Mononuclear cell (primary cell): ENCODE measurements around the gene TSPAN14. TPM values are rescaled to one million over a fixed set of nuclear protein-coding genes. Genes with fewer than 3 reads are reported as not detected.

ENCODE experiments used
- total RNA-seq: library from RNA; depleted of rRNA; stranded (reverse); fragments of >200 nt; gene quantifications from one replicate; pipeline ENCODE4 v1.2.3, GENCODE V29; 2012

The TSPAN14 gene
- total RNA-seq, 1 donor = 65.4 TPM

Other genes starting within 250 kb of the TSPAN14 start
- 61.6 TPM for gene ANXA11, start 248.8 kb upstream of the TSPAN14 start, total RNA-seq
- not detected for gene MAT1A, start 164.7 kb upstream of the TSPAN14 start, total RNA-seq
- gene DYDC1, start 97.6 kb upstream of the TSPAN14 start, total RNA-seq = not detected
- not detected for gene DYDC2, start 97.5 kb upstream of the TSPAN14 start, total RNA-seq
- gene PRXL2A, start 45.8 kb upstream of the TSPAN14 start, total RNA-seq = 3.3 TPM
- gene SH2D4B, start 83.6 kb downstream of the TSPAN14 start, total RNA-seq = 0.10 TPM